Fibroblast of villous mesenchyme (primary cell): ENCODE data around the gene MAP2K7. TPM values are rescaled to one million over a fixed set of nuclear protein-coding genes. Genes with fewer than 3 reads are reported as not detected.
A peak's percentile ranks its signal among the peaks of the same experiment; 100 is the strongest.

ENCODE experiments used
- DNase-seq: peaks from one replicate; pipeline ENCODE4 v3.0.0-alpha.2; 2010; ENCODE audit warnings: low read depth
- H3K4me3 ChIP-seq: 2 replicates; pipeline ENCODE4 v1.5.1; 2011; ENCODE audit warnings: low read depth, mild to moderate bottlenecking, low read length
- CTCF ChIP-seq: IDR thresholded peaks from 2 replicates; pipeline ENCODE4 v1.5.1; 2012; ENCODE audit warnings: low read depth, mild to moderate bottlenecking, low read length; ENCODE audit not compliant: insufficient read depth
- total RNA-seq: library from RNA; depleted of rRNA; stranded (reverse); fragments of >200 nt; gene quantifications from 2 replicates; pipeline ENCODE4 v1.2.3, GENCODE V29; 2012

Gene MAP2K7
- total RNA-seq, 1 donor, result 12.1 TPM

GRCh38 chr19:7872306-7873204 lies 31.1 kb upstream of the MAP2K7 start:
- H3K4me3 ChIP-seq, result peak overlapping the region; percentile 56
- no peak for DNase-seq
- no peak for TF ChIP-seq CTCF

GRCh38 chr19:7873304-7874075 lies 30.2 kb upstream of the MAP2K7 start:
- no peak for TF ChIP-seq CTCF
- H3K4me3 ChIP-seq, result no peak overlapping the region
- DNase-seq, result no peak

- no peak for TF ChIP-seq CTCF
- DNase-seq, result no peak
- no peak within 1 kb of the TSS for H3K4me3 ChIP-seq
These were observed 29.4 kb upstream of the MAP2K7 start, which contains the start of gene PRR36 for GRCh38 chr19:7874076-7874896. PRR36 (minus strand) TSS chr19:7874390; CDS start chr19:7873689, 701 bp downstream.

GRCh38 chr19:7874897-7875273 lies 28.8 kb upstream of the MAP2K7 start:
- TF ChIP-seq CTCF, result no peak
- no peak overlapping the region for H3K4me3 ChIP-seq
- no peak for DNase-seq

GRCh38 chr19:7877249-7877836 lies 26.3 kb upstream of the MAP2K7 start:
- no peak for TF ChIP-seq CTCF
- DNase-seq, result no peak
- H3K4me3 ChIP-seq, result no peak overlapping the region
